ENCODE results near the gene KLHL42. TPM values are rescaled to one million over a fixed set of nuclear protein-coding genes. Genes with fewer than 3 reads are reported as not detected.
A peak's percentile ranks its signal among the peaks of the same experiment; 100 is the strongest.

Gene KLHL42
- total RNA-seq, 1 experiment from 2014 or later: 23.7 TPM

GRCh38 chr12:27787559-27787958, 7.5 kb downstream of the KLHL42 start:
- peaks cover 19% of the 10 kb centered on the region; the same call in 1 of the 2 replicates for H3K36me3 ChIP-seq (ENCODE audit: insufficient read depth, low read length)
- H3K9me3 ChIP-seq (ENCODE audit: low read length): no peaks in the 10 kb centered on the region
- H3K27ac ChIP-seq (ENCODE audit: low read length): no peak overlapping the region
- H3K9me2 ChIP-seq (replicated peaks; ENCODE audit: insufficient read depth, low read length): no peaks in the 10 kb centered on the region
- no peak overlapping the region for H3K9ac ChIP-seq (ENCODE audit: low read length)
- DNase-seq: peak; percentile 36
- peaks cover 13% of the 10 kb centered on the region for H3K4me1 ChIP-seq (ENCODE audit: low read length)
- H3K27me3 ChIP-seq (ENCODE audit: low read length): no peaks in the 10 kb centered on the region
- no peak overlapping the region for H3K4me3 ChIP-seq (ENCODE audit: low read length)
- peaks cover 85% of the 10 kb centered on the region for H3K79me2 ChIP-seq (ENCODE audit: low read length)
- H3K4me2 ChIP-seq (ENCODE audit: low read depth, low read length, poor library complexity, severe bottlenecking): no peak overlapping the region
- no peak overlapping the region for H2AFZ ChIP-seq (ENCODE audit: low read length)
- H4K20me1 ChIP-seq (ENCODE audit: insufficient read depth, low read depth, low read length): no peaks in the 10 kb centered on the region

DNA sequence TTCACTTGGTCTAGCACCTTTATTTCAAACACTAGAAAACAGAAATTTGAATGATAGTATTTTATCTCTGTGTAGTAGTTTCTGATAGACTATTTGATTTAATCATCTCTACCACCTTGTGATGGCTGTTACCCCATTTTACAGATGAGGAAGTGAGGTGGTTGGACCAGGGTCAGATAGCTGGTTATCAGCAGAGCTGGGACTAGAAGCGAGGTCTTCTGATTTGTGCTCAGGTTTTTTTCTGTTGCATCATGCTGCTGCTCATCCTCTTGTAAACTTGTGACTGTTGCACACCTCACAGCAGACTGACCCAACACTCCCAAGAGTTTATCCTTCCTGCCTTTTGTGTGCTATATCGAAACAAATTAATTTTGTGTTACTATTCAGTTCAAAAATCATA, 10.1 kb downstream of the KLHL42 start:
- H3K9me3 ChIP-seq (ENCODE audit: low read length): no peaks in the 10 kb centered on the region
- H3K4me3 ChIP-seq (ENCODE audit: low read length): no peak overlapping the region
- peak; percentile 35 for DNase-seq
- no peak overlapping the region for H3K9ac ChIP-seq (ENCODE audit: low read length)
- H3K4me2 ChIP-seq (ENCODE audit: low read depth, low read length, poor library complexity, severe bottlenecking): no peak overlapping the region
- H2AFZ ChIP-seq (ENCODE audit: low read length): no peak overlapping the region
- H3K27ac ChIP-seq (ENCODE audit: low read length): no peak overlapping the region
- peaks cover 61% of the 10 kb centered on the region for H3K79me2 ChIP-seq (ENCODE audit: low read length)
- H3K9me2 ChIP-seq (replicated peaks; ENCODE audit: insufficient read depth, low read length): no peaks in the 10 kb centered on the region
- no peaks in the 10 kb centered on the region for H4K20me1 ChIP-seq (ENCODE audit: insufficient read depth, low read depth, low read length)
- H3K4me1 ChIP-seq (ENCODE audit: low read length): peaks cover 8% of the 10 kb centered on the region
- no peaks in the 10 kb centered on the region for H3K27me3 ChIP-seq (ENCODE audit: low read length)
- peaks cover 24% of the 10 kb centered on the region; the same call in 1 of the 2 replicates for H3K36me3 ChIP-seq (ENCODE audit: insufficient read depth, low read length)

DNA sequence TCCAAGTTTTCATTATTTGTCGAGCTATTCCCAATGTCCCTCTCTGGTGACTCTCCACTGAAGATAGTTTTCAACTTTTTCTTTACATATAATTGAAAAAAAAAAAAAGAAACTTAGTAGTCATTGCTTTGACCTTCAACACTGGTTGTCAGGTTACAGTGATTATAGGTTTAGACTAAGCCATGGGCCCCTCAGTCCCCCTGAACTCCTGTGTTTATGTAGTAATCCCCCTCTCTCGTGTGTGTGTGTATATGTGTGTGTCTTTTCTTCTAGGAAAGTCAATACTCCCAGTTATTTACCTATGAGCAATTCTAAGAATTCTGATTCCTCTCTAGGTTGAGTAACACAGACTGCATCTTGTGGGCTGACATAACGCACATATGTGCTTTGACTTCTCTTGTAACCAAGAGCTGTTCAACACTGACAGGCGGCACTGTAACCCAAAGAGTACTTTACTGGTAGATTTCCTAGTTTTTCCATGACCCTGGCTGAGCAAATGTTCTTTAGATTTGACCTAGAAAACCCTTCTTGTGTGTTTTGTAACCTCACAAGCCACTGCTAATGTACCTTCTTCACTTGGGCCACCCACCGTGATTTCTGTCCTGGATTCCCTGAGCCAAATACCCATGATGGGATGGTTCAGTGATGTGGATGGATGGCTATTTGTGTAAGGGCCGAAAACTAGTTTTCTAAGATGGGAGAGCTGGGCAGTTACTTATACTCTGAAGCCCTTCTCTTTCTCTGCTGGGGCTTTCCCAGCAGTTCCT, 15.0 kb downstream of the KLHL42 start:
- Histone ChIP-seq H4K20me1 (ENCODE audit: insufficient read depth, low read depth, low read length) (no peaks in the 10 kb centered on the region), H3K4me1 (ENCODE audit: low read length) (no peaks in the 10 kb centered on the region), H3K4me3 (ENCODE audit: low read length) (no peak overlapping the region), H3K27ac (ENCODE audit: low read length) (no peak overlapping the region), H3K9me3 (ENCODE audit: low read length) (no peaks in the 10 kb centered on the region), H3K36me3 (ENCODE audit: insufficient read depth, low read length) (peaks cover 41% of the 10 kb centered on the region; the same call in 1 of the 2 replicates), H2AFZ (ENCODE audit: low read length) (no peak overlapping the region), H3K79me2 (ENCODE audit: low read length) (peaks cover 15% of the 10 kb centered on the region), H3K9me2 (replicated peaks; ENCODE audit: insufficient read depth, low read length) (no peaks in the 10 kb centered on the region), H3K4me2 (ENCODE audit: low read depth, low read length, poor library complexity, severe bottlenecking) (no peak overlapping the region), H3K9ac (ENCODE audit: low read length) (no peak overlapping the region), H3K27me3 (ENCODE audit: low read length) (no peaks in the 10 kb centered on the region)
- no peak for DNase-seq

- Histone ChIP-seq H3K9ac (ENCODE audit: low read length) (no peak overlapping the region), H3K36me3 (ENCODE audit: insufficient read depth, low read length) (peaks cover 39% of the 10 kb centered on the region; the same call in 1 of the 2 replicates), H4K20me1 (ENCODE audit: insufficient read depth, low read depth, low read length) (no peaks in the 10 kb centered on the region), H2AFZ (ENCODE audit: low read length) (no peak overlapping the region), H3K4me2 (ENCODE audit: low read depth, low read length, poor library complexity, severe bottlenecking) (no peak overlapping the region), H3K4me3 (ENCODE audit: low read length) (no peak overlapping the region), H3K9me3 (ENCODE audit: low read length) (no peaks in the 10 kb centered on the region), H3K9me2 (replicated peaks; ENCODE audit: insufficient read depth, low read length) (no peaks in the 10 kb centered on the region), H3K27ac (ENCODE audit: low read length) (no peak overlapping the region), H3K79me2 (ENCODE audit: low read length) (peaks cover 6% of the 10 kb centered on the region), H3K27me3 (ENCODE audit: low read length) (no peaks in the 10 kb centered on the region), H3K4me1 (ENCODE audit: low read length) (no peaks in the 10 kb centered on the region)
- no peak for DNase-seq
Observed at GRCh38 chr12:27796128-27796527, 16.1 kb downstream of the KLHL42 start.

DNA sequence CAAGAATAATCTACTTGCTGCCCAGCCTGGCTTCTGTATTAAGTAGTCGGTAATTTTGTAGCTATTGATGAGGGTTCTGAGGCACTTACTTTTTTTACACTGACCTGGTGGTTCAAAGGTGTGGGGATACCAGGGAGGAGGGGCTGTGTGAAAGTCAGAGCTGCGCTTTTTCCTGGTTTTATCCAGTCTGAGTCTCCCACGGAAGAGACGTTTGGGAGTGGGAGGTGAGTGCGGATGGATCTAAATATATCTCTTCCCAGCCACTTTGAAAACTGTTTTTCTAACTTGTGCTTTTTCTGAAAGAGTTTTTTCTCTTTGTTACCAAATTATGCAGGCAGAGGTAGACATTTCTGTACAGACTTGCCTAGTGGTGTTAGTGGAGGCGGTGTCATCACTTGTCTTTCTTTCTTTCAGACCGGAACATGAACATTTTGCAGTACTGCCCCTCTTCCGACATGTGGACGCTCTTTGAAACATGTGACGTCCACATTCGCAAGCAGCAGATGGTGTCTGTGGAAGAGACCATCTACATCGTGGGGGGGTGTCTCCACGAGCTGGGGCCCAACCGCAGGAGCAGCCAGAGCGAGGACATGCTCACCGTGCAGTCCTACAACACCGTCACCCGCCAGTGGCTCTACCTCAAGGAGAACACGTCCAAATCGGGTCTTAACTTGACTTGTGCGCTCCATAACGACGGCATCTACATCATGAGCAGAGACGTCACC, 17.4 kb downstream of the KLHL42 start:
- Histone ChIP-seq H3K9me2 (replicated peaks; ENCODE audit: insufficient read depth, low read length) (no peaks in the 10 kb centered on the region), H3K4me3 (ENCODE audit: low read length) (no peak overlapping the region), H3K36me3 (ENCODE audit: insufficient read depth, low read length) (peaks cover 32% of the 10 kb centered on the region; the same call in 1 of the 2 replicates), H3K9ac (ENCODE audit: low read length) (no peak overlapping the region), H3K4me1 (ENCODE audit: low read length) (no peaks in the 10 kb centered on the region), H3K79me2 (ENCODE audit: low read length) (no peaks in the 10 kb centered on the region), H3K27me3 (ENCODE audit: low read length) (no peaks in the 10 kb centered on the region), H3K27ac (ENCODE audit: low read length) (no peak overlapping the region), H3K4me2 (ENCODE audit: low read depth, low read length, poor library complexity, severe bottlenecking) (no peak overlapping the region), H2AFZ (ENCODE audit: low read length) (no peak overlapping the region), H4K20me1 (ENCODE audit: insufficient read depth, low read depth, low read length) (no peaks in the 10 kb centered on the region), H3K9me3 (ENCODE audit: low read length) (no peaks in the 10 kb centered on the region)
- DNase-seq: no peak

DNA sequence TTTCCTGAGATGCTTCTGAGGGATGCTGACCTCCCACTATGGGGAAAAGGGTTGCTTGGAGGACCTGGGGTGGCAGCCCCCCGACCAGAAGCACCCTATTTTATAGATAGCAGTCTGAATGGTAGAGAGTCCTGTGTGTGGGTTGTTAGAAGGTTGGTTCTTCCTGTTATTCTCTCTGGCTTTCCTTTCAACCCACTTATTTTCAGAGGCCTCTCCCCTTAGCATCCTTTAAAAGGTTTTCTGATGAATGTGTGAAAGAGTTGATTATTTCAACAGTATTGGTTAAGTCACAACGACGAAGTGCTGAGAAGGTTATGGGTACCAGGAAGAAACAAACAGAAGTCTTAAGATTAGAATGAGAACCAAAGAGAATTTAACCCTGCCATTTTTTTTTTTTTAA, 20.8 kb downstream of the KLHL42 start:
- H3K9me3 ChIP-seq (ENCODE audit: low read length): no peaks in the 10 kb centered on the region
- no peak overlapping the region for H3K4me2 ChIP-seq (ENCODE audit: low read depth, low read length, poor library complexity, severe bottlenecking)
- no peaks in the 10 kb centered on the region for H4K20me1 ChIP-seq (ENCODE audit: insufficient read depth, low read depth, low read length)
- no peak overlapping the region for H2AFZ ChIP-seq (ENCODE audit: low read length)
- no peak for DNase-seq
- no peak overlapping the region for H3K4me3 ChIP-seq (ENCODE audit: low read length)
- H3K27me3 ChIP-seq (ENCODE audit: low read length): no peaks in the 10 kb centered on the region
- H3K79me2 ChIP-seq (ENCODE audit: low read length): no peaks in the 10 kb centered on the region
- H3K9ac ChIP-seq (ENCODE audit: low read length): no peak overlapping the region
- H3K27ac ChIP-seq (ENCODE audit: low read length): no peak overlapping the region
- no peaks in the 10 kb centered on the region for H3K9me2 ChIP-seq (replicated peaks; ENCODE audit: insufficient read depth, low read length)
- H3K36me3 ChIP-seq (ENCODE audit: insufficient read depth, low read length): peaks cover 21% of the 10 kb centered on the region; the same call in 1 of the 2 replicates
- H3K4me1 ChIP-seq (ENCODE audit: low read length): no peaks in the 10 kb centered on the region

GRCh38 chr12:27801630-27802029, 21.6 kb downstream of the KLHL42 start:
- H3K4me3 ChIP-seq (ENCODE audit: low read length): no peak overlapping the region
- no peaks in the 10 kb centered on the region for H4K20me1 ChIP-seq (ENCODE audit: insufficient read depth, low read depth, low read length)
- H3K4me2 ChIP-seq (ENCODE audit: low read depth, low read length, poor library complexity, severe bottlenecking): no peak overlapping the region
- H3K27ac ChIP-seq (ENCODE audit: low read length): no peak overlapping the region
- no peak overlapping the region for H3K9ac ChIP-seq (ENCODE audit: low read length)
- DNase-seq: no peak
- H3K36me3 ChIP-seq (ENCODE audit: insufficient read depth, low read length): peaks cover 18% of the 10 kb centered on the region; the same call in 1 of the 2 replicates
- no peaks in the 10 kb centered on the region for H3K9me2 ChIP-seq (replicated peaks; ENCODE audit: insufficient read depth, low read length)
- H3K79me2 ChIP-seq (ENCODE audit: low read length): no peaks in the 10 kb centered on the region
- H3K4me1 ChIP-seq (ENCODE audit: low read length): no peaks in the 10 kb centered on the region
- H3K9me3 ChIP-seq (ENCODE audit: low read length): no peaks in the 10 kb centered on the region
- H2AFZ ChIP-seq (ENCODE audit: low read length): no peak overlapping the region
- no peaks in the 10 kb centered on the region for H3K27me3 ChIP-seq (ENCODE audit: low read length)

DNA sequence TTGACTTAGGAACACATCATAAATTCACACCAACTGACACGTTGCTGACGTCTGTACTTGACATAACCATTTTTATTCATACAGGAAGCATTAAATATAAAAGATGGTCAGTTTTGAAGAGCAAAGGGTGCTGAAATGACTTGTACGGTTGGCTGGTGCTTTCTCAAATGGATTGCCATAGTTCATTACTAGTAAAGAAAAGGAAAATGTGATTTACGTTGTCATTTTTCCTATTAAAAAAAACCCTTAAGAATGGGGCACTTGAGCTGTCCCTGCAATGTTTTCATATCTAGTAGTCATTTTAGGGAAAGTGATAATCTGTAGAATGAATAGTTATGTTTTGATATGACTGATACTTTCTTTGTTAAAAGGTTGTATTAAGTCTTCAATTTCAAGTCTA, 22.5 kb downstream of the KLHL42 start:
- Histone ChIP-seq H3K4me3 (ENCODE audit: low read length) (no peak overlapping the region), H3K36me3 (ENCODE audit: insufficient read depth, low read length) (peaks cover 18% of the 10 kb centered on the region; the same call in 1 of the 2 replicates), H2AFZ (ENCODE audit: low read length) (no peak overlapping the region), H3K9me2 (replicated peaks; ENCODE audit: insufficient read depth, low read length) (no peaks in the 10 kb centered on the region), H3K9me3 (ENCODE audit: low read length) (no peaks in the 10 kb centered on the region), H3K27ac (ENCODE audit: low read length) (no peak overlapping the region), H3K4me2 (ENCODE audit: low read depth, low read length, poor library complexity, severe bottlenecking) (no peak overlapping the region), H3K27me3 (ENCODE audit: low read length) (no peaks in the 10 kb centered on the region), H4K20me1 (ENCODE audit: insufficient read depth, low read depth, low read length) (no peaks in the 10 kb centered on the region), H3K9ac (ENCODE audit: low read length) (no peak overlapping the region), H3K79me2 (ENCODE audit: low read length) (no peaks in the 10 kb centered on the region), H3K4me1 (ENCODE audit: low read length) (no peaks in the 10 kb centered on the region)
- DNase-seq: no peak
